Omental fat pad (tissue), 4 donors: ENCODE results near the gene MROH9. TPM values are rescaled to one million over a fixed set of nuclear protein-coding genes. Genes with fewer than 3 reads are reported as not detected.

ENCODE experiments used
- ATAC-seq: fragments of 150-250 bp; one replicate; pipeline ENCODE4 v1.9.1; 2016; ENCODE audit warnings: mild to moderate bottlenecking, moderate library complexity; ENCODE audit not compliant: low FRiP score
- DNase-seq: peaks from one replicate; pipeline ENCODE4 v3.0.0-alpha.2; 2019; ENCODE audit warnings: low spot score
- CTCF ChIP-seq, 3 donors: fragments of 450-650 bp; IDR thresholded peaks; one replicate each; pipeline ENCODE4 v1.5.1; 2016 to 2017; ENCODE audit warnings: antibody characterized with exemption in 3 of 3, mild to moderate bottlenecking in 3 of 3, moderate library complexity in 2 of 3
- total RNA-seq, 4 donors: library from RNA; depleted of rRNA; stranded (reverse); fragments of >200 nt; gene quantifications; one replicate each; pipeline ENCODE4 v1.1.0, GENCODE V29; 2016

Gene MROH9
- total RNA-seq, 4 donors from 2014 or later = 0.24 TPM; not detected in 3

GRCh38 chr1:171090604-171091003 is 155.3 kb downstream of the MROH9 start, which contains the start of gene FMO3:
FMO3 (plus strand) TSS chr1:171090905; CDS start chr1:171092659, 1,754 bp downstream.
- TF ChIP-seq CTCF (IDR thresholded peaks at IDR 0.05) = no peak
- ATAC-seq (no peak), DNase-seq (no peak)

GRCh38 chr1:171103862-171104261 is 168.5 kb downstream of the MROH9 start:
- no peak for TF ChIP-seq CTCF (IDR thresholded peaks at IDR 0.05)
- DNase-seq (no peak), ATAC-seq (no peak)

- no peak for TF ChIP-seq CTCF (IDR thresholded peaks at IDR 0.05)
- DNase-seq (no peak), ATAC-seq (no peak)
These were observed 172.1 kb downstream of the MROH9 start for GRCh38 chr1:171107262-171107940.

- ATAC-seq (no peak), DNase-seq (no peak)
- no peak for TF ChIP-seq CTCF (IDR thresholded peaks at IDR 0.05)
These were observed 172.6 kb downstream of the MROH9 start for GRCh38 chr1:171107969-171108368.

GRCh38 chr1:171109966-171110365 is 174.6 kb downstream of the MROH9 start:
- no peak for DNase-seq
- ATAC-seq = no peak
- TF ChIP-seq CTCF (IDR thresholded peaks at IDR 0.05) = no peak

GRCh38 chr1:171110621-171111326 is 175.4 kb downstream of the MROH9 start:
- no peak for DNase-seq
- no peak for ATAC-seq
- no peak for TF ChIP-seq CTCF (IDR thresholded peaks at IDR 0.05)

- ATAC-seq = no peak
- DNase-seq = no peak
- TF ChIP-seq CTCF (IDR thresholded peaks at IDR 0.05) = no peak
These were observed 176.8 kb downstream of the MROH9 start for GRCh38 chr1:171112119-171112518.
